ENCODE results near the gene MIF4GD.

MIF4GD gene

DNA sequence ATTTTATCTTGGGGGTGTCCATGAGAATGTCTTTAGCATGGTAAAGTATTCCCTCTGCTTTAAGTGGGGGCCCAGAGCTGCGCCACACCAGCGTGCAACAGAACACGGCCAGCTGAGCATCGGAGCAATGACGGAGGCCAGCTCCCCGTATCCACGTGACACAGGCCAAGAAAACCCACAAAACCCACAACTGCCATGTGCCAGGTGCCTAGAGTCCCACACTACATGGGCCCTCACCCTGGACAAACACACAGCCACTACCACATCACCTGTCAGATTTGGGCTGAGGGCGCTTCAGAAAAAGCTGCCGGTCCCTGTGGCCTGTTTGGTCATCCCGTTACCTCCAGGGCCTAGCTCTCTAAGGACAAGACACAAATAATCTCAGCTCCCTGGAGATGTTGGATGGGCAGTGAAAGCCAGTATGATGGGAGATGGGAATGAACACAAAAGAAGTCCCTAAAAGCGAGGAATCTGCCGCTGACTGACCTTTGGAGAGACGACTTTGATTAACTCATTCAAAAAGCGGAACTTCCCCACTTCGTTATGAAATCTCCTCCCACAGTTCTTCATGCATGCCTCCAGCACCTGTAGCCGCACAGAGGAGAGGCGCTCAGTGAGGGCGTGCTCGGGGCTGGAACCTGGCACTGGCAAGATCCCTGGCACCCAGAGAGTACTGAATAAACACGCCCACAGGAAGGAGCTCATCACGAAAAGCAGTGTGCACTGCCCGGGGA lies 26.7 kb downstream of the MIF4GD start:
- no peak for TF ChIP-seq CTCF (IDR thresholded peaks at IDR 0.05; ENCODE audit: control extremely low read depth, extremely low read depth, low read depth, missing control alignments)
- ChIA-PET POLR2A (interaction anchor here (1.3 kb wide), 1 partner anchor 16 kb away, joined by 4 read pairs; no protein-coding TSS in a partner anchor), CTCF (interaction anchor here (0.6 to 1.7 kb wide), 5 partner anchors 14 to 168 kb away, joined by 3 to 10 read pairs (median 4); partner anchors contain the start of gene MIF4GD)
- DNase-seq (ENCODE audit: extremely low spot score): peak; percentile 56

DNA sequence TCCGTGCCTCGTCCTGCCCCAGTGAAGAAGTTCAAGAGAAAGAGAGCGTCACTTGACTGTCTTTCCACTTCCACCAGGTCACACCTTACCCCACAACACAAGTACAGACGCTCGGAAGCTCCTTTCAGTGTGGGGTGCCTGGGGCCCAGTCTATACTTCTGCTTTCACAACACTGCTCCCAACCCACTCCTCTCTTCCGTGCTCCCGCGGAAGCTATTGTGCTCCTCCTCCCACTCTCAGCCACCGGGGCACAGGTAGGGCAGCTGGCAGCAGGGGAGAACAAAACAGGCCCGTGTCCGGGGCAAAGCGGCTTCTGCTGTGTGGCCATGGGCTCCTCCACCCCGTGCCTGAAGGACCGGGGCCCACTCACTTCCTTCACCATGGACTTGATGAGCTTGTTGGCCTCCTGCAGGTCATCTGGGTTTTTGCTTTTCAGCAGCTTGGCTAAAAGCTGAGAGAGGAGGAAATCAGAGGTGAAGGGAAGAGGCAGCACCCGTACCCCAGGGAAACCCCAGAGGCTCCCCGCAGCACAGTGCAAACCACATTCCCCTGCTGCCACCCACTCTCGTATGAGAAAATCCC lies 28.5 kb downstream of the MIF4GD start:
- POLR2A ChIA-PET: interaction anchor here (0.6 to 1.1 kb wide), 3 partner anchors 10 to 128 kb away, joined by 3 read pairs; no protein-coding TSS in a partner anchor
- peak; percentile 62 for DNase-seq (ENCODE audit: extremely low spot score)
- CTCF ChIA-PET: interaction anchor here (1.2 to 7.4 kb wide), 6 partner anchors 17 to 129 kb away, joined by 3 to 87 read pairs (median 12); partner anchors contain the start of genes GGA3, MIF4GD, MRPS7 and NT5C
- TF ChIP-seq CTCF (IDR thresholded peaks at IDR 0.05; ENCODE audit: control extremely low read depth, extremely low read depth, low read depth, missing control alignments): no peak

GRCh38 chr17:75241996-75242460 lies 29.0 kb downstream of the MIF4GD start:
- ChIA-PET POLR2A (interaction anchor here (1.1 kb wide), 1 partner anchor 128 kb away, joined by 3 read pairs; no protein-coding TSS in a partner anchor), CTCF (interaction anchor here (1.2 to 7.4 kb wide), 6 partner anchors 16 to 128 kb away, joined by 3 to 87 read pairs (median 12); partner anchors contain the start of genes GGA3, MIF4GD, MRPS7 and NT5C)
- TF ChIP-seq CTCF (IDR thresholded peaks at IDR 0.05; ENCODE audit: control extremely low read depth, extremely low read depth, low read depth, missing control alignments): no peak
- DNase-seq (ENCODE audit: extremely low spot score): no peak

DNA sequence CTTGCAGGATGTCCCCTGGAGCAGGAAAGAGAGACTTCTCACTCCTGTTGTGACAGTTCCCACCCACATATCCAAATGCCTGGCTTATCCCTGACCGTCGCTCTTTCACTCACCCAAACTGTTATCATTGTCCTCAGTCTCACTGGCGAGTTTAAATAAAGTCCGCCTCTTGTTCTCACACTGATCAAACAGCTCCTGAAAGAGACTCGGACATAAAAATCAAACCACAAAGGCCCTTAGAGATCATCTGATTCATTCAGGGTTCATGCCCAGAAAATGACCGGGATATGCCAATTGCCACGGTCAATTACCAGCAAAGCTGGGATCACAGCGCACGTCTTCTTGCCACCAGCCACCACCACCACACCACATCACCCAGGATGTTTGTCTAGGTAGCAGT lies 29.5 kb downstream of the MIF4GD start:
- no peak for TF ChIP-seq CTCF (IDR thresholded peaks at IDR 0.05; ENCODE audit: control extremely low read depth, extremely low read depth, low read depth, missing control alignments)
- CTCF ChIA-PET: interaction anchor here (1.2 to 7.4 kb wide), 8 partner anchors 7 to 279 kb away, joined by 3 to 87 read pairs (median 14); partner anchors contain the start of genes GGA3, MIF4GD, MRPS7 and NT5C
- DNase-seq (ENCODE audit: extremely low spot score): no peak
- POLR2A ChIA-PET: no interaction called here

GRCh38 chr17:75241143-75241430 lies 29.9 kb downstream of the MIF4GD start:
- DNase-seq (ENCODE audit: extremely low spot score): no peak
- ChIA-PET CTCF (interaction anchor here (1.2 to 7.4 kb wide), 6 partner anchors 8 to 279 kb away, joined by 3 to 87 read pairs (median 14); partner anchors contain the start of genes GGA3, MRPS7 and NT5C), POLR2A (no interaction called here)
- no peak for TF ChIP-seq CTCF (IDR thresholded peaks at IDR 0.05; ENCODE audit: control extremely low read depth, extremely low read depth, low read depth, missing control alignments)

GRCh38 chr17:75240394-75241142 lies 30.5 kb downstream of the MIF4GD start:
- peak; percentile 54 for DNase-seq (ENCODE audit: extremely low spot score)
- peak; percentile 59 for TF ChIP-seq CTCF (IDR thresholded peaks at IDR 0.05; ENCODE audit: control extremely low read depth, extremely low read depth, low read depth, missing control alignments)
- ChIA-PET POLR2A (interaction anchor here (1.3 kb wide), 1 partner anchor 13 kb away, joined by 3 read pairs; no protein-coding TSS in a partner anchor), CTCF (interaction anchor here (1.2 to 7.4 kb wide), 11 partner anchors 8 to 278 kb away, joined by 3 to 87 read pairs (median 5); partner anchors contain the start of genes GGA3, MRPS7, NT5C and SLC25A19)

All from GM10248 (cell line).